ENCODE measurements around the gene PPM1K. TPM values are rescaled to one million over a fixed set of nuclear protein-coding genes. Genes with fewer than 3 reads are reported as not detected.

Gene PPM1K
- total RNA-seq, 1 experiment from 2014 or later = 4.2 TPM

GRCh38 chr4:88297725-88298454 is 13.5 kb upstream of the PPM1K start:
- ChIA-PET CTCF (no interaction called here), POLR2A (no interaction called here), RAD21 (ENCODE audit: low non-redundant PET in 1 of 2, low total read pairs in 2 of 2, uncharacterized antibody in 2 of 2, unreplicated experiment in 2 of 2) (no interaction called here)
- Histone ChIP-seq H3K9me2 (ENCODE audit: insufficient read depth) (no peaks in the 10 kb centered on the region), H3K4me3 (replicated peaks in 1 of 2; ENCODE audit: low read depth in 1 of 2, low read length in 2 of 2) (no peak overlapping the region), H3K36me3 (ENCODE audit: control insufficient read depth in 1 of 2, insufficient read depth in 2 of 2, low read length in 2 of 2) (no peaks in the 10 kb centered on the region), H2AFZ (ENCODE audit: low read depth, low read length, poor library complexity, severe bottlenecking) (no peak overlapping the region), H3K4me2 (ENCODE audit: low read length) (no peak overlapping the region), H3K4me1 (ENCODE audit: control insufficient read depth in 1 of 2, insufficient read depth in 2 of 2, low read length in 2 of 2) (no peaks in the 10 kb centered on the region), H3K9ac (ENCODE audit: low read length) (no peak overlapping the region), H4K20me1 (ENCODE audit: insufficient read depth) (no peaks in the 10 kb centered on the region), H3K27ac (ENCODE audit: low read depth, low read length) (no peak overlapping the region), H3K9me3 (ENCODE audit: control insufficient read depth in 1 of 2, insufficient read depth in 1 of 2, low read depth in 1 of 2, low read length in 2 of 2) (no peaks in the 10 kb centered on the region), H3K79me2 (ENCODE audit: insufficient read depth, low read length) (no peaks in the 10 kb centered on the region), H3K27me3 (ENCODE audit: insufficient read depth, low read length) (no peaks in the 10 kb centered on the region)
- intact Hi-C loops (cut with micrococcal nuclease) = no loop called here
- no peak for TF ChIP-seq RAD21 (IDR thresholded peaks at IDR 0.05; ENCODE audit: low read depth)
- no peak for TF ChIP-seq EZH2 (IDR thresholded peaks at IDR 0.05)
- DNase-seq (ENCODE audit: low read depth, low spot score) (no peak), ATAC-seq (no peak)
- BruUV-seq (replicated peaks) = no TSS peak

- ATAC-seq (0 out of 2 replicates have a peak, but pooled peaks have one; percentile 30), DNase-seq (ENCODE audit: low read depth, low spot score) (no peak)
- H3K9me3 ChIP-seq (ENCODE audit: control insufficient read depth in 1 of 2, insufficient read depth in 1 of 2, low read depth in 1 of 2, low read length in 2 of 2) = no peaks in the 10 kb centered on the region
- no peak overlapping the region for H3K4me2 ChIP-seq (ENCODE audit: low read length)
- no peaks in the 10 kb centered on the region for H3K4me1 ChIP-seq (ENCODE audit: control insufficient read depth in 1 of 2, insufficient read depth in 2 of 2, low read length in 2 of 2)
- H3K4me3 ChIP-seq (replicated peaks in 1 of 2; ENCODE audit: low read depth in 1 of 2, low read length in 2 of 2) = no peak overlapping the region
- no peaks in the 10 kb centered on the region for H3K9me2 ChIP-seq (ENCODE audit: insufficient read depth)
- H4K20me1 ChIP-seq (ENCODE audit: insufficient read depth) = no peaks in the 10 kb centered on the region
- intact Hi-C loops (cut with micrococcal nuclease) = no loop called here
- RAD21 ChIA-PET (ENCODE audit: low non-redundant PET in 1 of 2, low total read pairs in 2 of 2, uncharacterized antibody in 2 of 2, unreplicated experiment in 2 of 2) = no interaction called here
- no peak overlapping the region for H2AFZ ChIP-seq (ENCODE audit: low read depth, low read length, poor library complexity, severe bottlenecking)
- H3K36me3 ChIP-seq (ENCODE audit: control insufficient read depth in 1 of 2, insufficient read depth in 2 of 2, low read length in 2 of 2) = no peaks in the 10 kb centered on the region
- H3K27me3 ChIP-seq (ENCODE audit: insufficient read depth, low read length) = no peaks in the 10 kb centered on the region
- H3K9ac ChIP-seq (ENCODE audit: low read length) = no peak overlapping the region
- TF ChIP-seq REST (IDR thresholded peaks at IDR 0.05; ENCODE audit: low read depth) (no peak), POLR2AphosphoS5 (IDR thresholded peaks at IDR 0.05; ENCODE audit: low read depth, low read length) (no peak), MAX (IDR thresholded peaks at IDR 0.05) (no peak), POLR2A (IDR thresholded peaks at IDR 0.05; ENCODE audit: borderline replicate concordance, extremely low read depth, insufficient read depth, insufficient read length) (no peak), CBX3 (IDR thresholded peaks at IDR 0.05; ENCODE audit: low read depth) (no peak), SRF (IDR thresholded peaks at IDR 0.05; ENCODE audit: low read depth) (no peak), ZFX (IDR thresholded peaks at IDR 0.05) (no peak), EGR1 (IDR thresholded peaks at IDR 0.05; ENCODE audit: low read depth) (no peak), CTCF (IDR thresholded peaks at IDR 0.05 in 2 of 3, conservative IDR thresholded peaks at IDR 0.05 in 1 of 3; ENCODE audit: borderline replicate concordance in 1 of 3, insufficient read depth in 1 of 3, low read depth in 2 of 3, low read length in 2 of 3) (no peak), RAD21 (IDR thresholded peaks at IDR 0.05; ENCODE audit: low read depth) (no peak)
- H3K79me2 ChIP-seq (ENCODE audit: insufficient read depth, low read length) = no peaks in the 10 kb centered on the region
- BruUV-seq (replicated peaks) = no TSS peak
- POLR2A ChIA-PET = no interaction called here
- H3K27ac ChIP-seq (ENCODE audit: low read depth, low read length) = no peak overlapping the region
- CTCF ChIA-PET = no interaction called here
Measured at GRCh38 chr4:88297212-88297516, 12.8 kb upstream of the PPM1K start.

Data from HCT116 (cell line).